Left colon (tissue), 2 donors: ENCODE data around the gene WDR46. TPM values are rescaled to one million over a fixed set of nuclear protein-coding genes. Genes with fewer than 3 reads are reported as not detected.

Experiments used
- ATAC-seq: fragments of 200-7000 bp; cut with Tn5 transposase; one replicate; pipeline ENCODE4 v1.9.1; 2020; ENCODE audit warnings: mild to moderate bottlenecking, moderate library complexity
- DNase-seq, 2 donors: peaks; one replicate each; pipeline ENCODE4 v3.0.0-alpha.2; 2020
- intact Hi-C, 2 donors: fragments of 100-400 bp; cut with DNase I in 1 of 2; cut with micrococcal nuclease in 1 of 2; formaldehyde crosslinking; loops; one replicate each; pipeline versions ENCODE4 v1.11.2 to v1.14.0; 2022; cut with DNase I, micrococcal nuclease
- long read RNA-seq: library from polyadenylated mRNA; unstranded; transcript quantifications from one replicate; pipeline ENCODE4 v2.0.0, GENCODE V29; 2021
- total RNA-seq, 2 donors: library from RNA; stranded (reverse); fragmentation: NEBNext Ultra II Directional; extraction: Animal tissue kit (Norgen Biotek cat#: 25700); gene quantifications; one replicate each; pipeline ENCODE4 v1.2.1, GENCODE V29; 2021
- donor health status: DM: no; HTN: no; CAD: no.
- donor health status: DM: yes; HTN: yes; CAD: no.

WDR46 gene
- total RNA-seq, result 10 to 100 TPM; 27.7 to 29.3 TPM
- long read RNA-seq, transcript WDR46-231 (15 exons, 2,358 nt), result major isoform, 37 of 52 reads
- long read RNA-seq, partial matches to known transcripts, result 9 of 52 reads
- long read RNA-seq, other reads (novel, unspliced or antisense), result 6 of 52 reads

- intact Hi-C loops, result no loop called here
- ATAC-seq, result peak; percentile 95
- peak; percentile 79 to 81 for DNase-seq
Observed at GRCh38 chr6:33288921-33289783, at the start of gene WDR46, which contains the start of gene PFDN6. WDR46 (minus strand) TSS chr6:33289239; CDS start chr6:33289170, 69 bp downstream. PFDN6 (plus strand) TSS chr6:33289601; CDS start chr6:33289857, 256 bp downstream.

- ATAC-seq (no peak), DNase-seq (no peak)
- intact Hi-C loops, result no loop called here
Observed at GRCh38 chr6:33336495-33336894, 47.5 kb upstream of the WDR46 start.

GRCh38 chr6:33335916-33336315 is 46.9 kb upstream of the WDR46 start:
- intact Hi-C loops, result no loop called here
- no peak for ATAC-seq

GRCh38 chr6:33333666-33334065 is 44.6 kb upstream of the WDR46 start:
- intact Hi-C loops, result no loop called here
- no peak for DNase-seq
- no peak for ATAC-seq

More at GRCh38 chr6:33335916-33336315, 46.9 kb upstream of the WDR46 start:
- no peak for DNase-seq

GRCh38 chr6:33330736-33331135 is 41.7 kb upstream of the WDR46 start:
- no peak for ATAC-seq
- no peak for DNase-seq
- intact Hi-C loops, result no loop called here

GRCh38 chr6:33329058-33329457 is 40.0 kb upstream of the WDR46 start:
- DNase-seq (no peak), ATAC-seq (no peak)
- intact Hi-C loops, result no loop called here

- ATAC-seq (no peak), DNase-seq (no peak)
- intact Hi-C loops, result no loop called here
Observed at GRCh38 chr6:33324125-33324524, 35.1 kb upstream of the WDR46 start.

- DNase-seq, result no peak
- ATAC-seq, result no peak
- intact Hi-C loops, result no loop called here
Observed at GRCh38 chr6:33323623-33323948, 34.5 kb upstream of the WDR46 start.

- DNase-seq (no peak), ATAC-seq (no peak)
- intact Hi-C loops, result no loop called here
Observed at GRCh38 chr6:33321227-33321626, 32.2 kb upstream of the WDR46 start.

- DNase-seq (no peak), ATAC-seq (no peak)
- intact Hi-C loops, result no loop called here
Observed at GRCh38 chr6:33320315-33321181, 31.5 kb upstream of the WDR46 start.

- ATAC-seq, result no peak
- no peak for DNase-seq
- intact Hi-C loops, result no loop called here
Observed at GRCh38 chr6:33319939-33320314, 30.9 kb upstream of the WDR46 start.

- intact Hi-C loops, result no loop called here
Observed at GRCh38 chr6:33318426-33319073, 29.5 kb upstream of the WDR46 start.

GRCh38 chr6:33317669-33318425 is 28.8 kb upstream of the WDR46 start, which contains the start of gene ZBTB22:
ZBTB22 (minus strand) TSS chr6:33317744; CDS start chr6:33316916, 828 bp downstream.
- peak; percentile 100 for DNase-seq
- ATAC-seq, result peak; percentile 66
- intact Hi-C loops, result no loop called here

More at GRCh38 chr6:33318426-33319073, 29.5 kb upstream of the WDR46 start:
- ATAC-seq, result no peak
- DNase-seq, result no peak

GRCh38 chr6:33317419-33317668 is 28.3 kb upstream of the WDR46 start:
- intact Hi-C loops, result no loop called here
- ATAC-seq (peak; percentile 6), DNase-seq (no peak)

- peak in 1 of 2 donors; percentile 48 for DNase-seq
- no peak for ATAC-seq
- intact Hi-C loops, result no loop called here
Observed at GRCh38 chr6:33316603-33317418, 27.8 kb upstream of the WDR46 start.

- no peak for DNase-seq
- intact Hi-C loops, result no loop called here
- ATAC-seq, result no peak
Observed at GRCh38 chr6:33315793-33316602, 27.0 kb upstream of the WDR46 start.
